ENCODE data around the gene EPB41L4B.

The EPB41L4B gene

GRCh38 chr9:109122726-109123621 is 197.9 kb downstream of the EPB41L4B start:
- DNase-seq (ENCODE audit: low read depth, low spot score), result no peak
